Activated naive CD4-positive, alpha-beta T cell treated with Interleukin-2 at 50 U/mL for 16 hours (primary cell): Measurements from ENCODE around the gene ROM1.
A peak's percentile ranks its signal among the peaks of the same experiment; 100 is the strongest.
"Not testable (repeated sequence)": the region's sequence is repeated elsewhere in the genome, so short reads cannot be mapped to it uniquely, and the experiment has no call there.

Source experiments
- DNase-seq: peaks from one replicate; pipeline ENCODE4 v3.0.0-alpha.2; 2020

The ROM1 gene, protein sequence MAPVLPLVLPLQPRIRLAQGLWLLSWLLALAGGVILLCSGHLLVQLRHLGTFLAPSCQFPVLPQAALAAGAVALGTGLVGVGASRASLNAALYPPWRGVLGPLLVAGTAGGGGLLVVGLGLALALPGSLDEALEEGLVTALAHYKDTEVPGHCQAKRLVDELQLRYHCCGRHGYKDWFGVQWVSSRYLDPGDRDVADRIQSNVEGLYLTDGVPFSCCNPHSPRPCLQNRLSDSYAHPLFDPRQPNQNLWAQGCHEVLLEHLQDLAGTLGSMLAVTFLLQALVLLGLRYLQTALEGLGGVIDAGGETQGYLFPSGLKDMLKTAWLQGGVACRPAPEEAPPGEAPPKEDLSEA

DNA sequence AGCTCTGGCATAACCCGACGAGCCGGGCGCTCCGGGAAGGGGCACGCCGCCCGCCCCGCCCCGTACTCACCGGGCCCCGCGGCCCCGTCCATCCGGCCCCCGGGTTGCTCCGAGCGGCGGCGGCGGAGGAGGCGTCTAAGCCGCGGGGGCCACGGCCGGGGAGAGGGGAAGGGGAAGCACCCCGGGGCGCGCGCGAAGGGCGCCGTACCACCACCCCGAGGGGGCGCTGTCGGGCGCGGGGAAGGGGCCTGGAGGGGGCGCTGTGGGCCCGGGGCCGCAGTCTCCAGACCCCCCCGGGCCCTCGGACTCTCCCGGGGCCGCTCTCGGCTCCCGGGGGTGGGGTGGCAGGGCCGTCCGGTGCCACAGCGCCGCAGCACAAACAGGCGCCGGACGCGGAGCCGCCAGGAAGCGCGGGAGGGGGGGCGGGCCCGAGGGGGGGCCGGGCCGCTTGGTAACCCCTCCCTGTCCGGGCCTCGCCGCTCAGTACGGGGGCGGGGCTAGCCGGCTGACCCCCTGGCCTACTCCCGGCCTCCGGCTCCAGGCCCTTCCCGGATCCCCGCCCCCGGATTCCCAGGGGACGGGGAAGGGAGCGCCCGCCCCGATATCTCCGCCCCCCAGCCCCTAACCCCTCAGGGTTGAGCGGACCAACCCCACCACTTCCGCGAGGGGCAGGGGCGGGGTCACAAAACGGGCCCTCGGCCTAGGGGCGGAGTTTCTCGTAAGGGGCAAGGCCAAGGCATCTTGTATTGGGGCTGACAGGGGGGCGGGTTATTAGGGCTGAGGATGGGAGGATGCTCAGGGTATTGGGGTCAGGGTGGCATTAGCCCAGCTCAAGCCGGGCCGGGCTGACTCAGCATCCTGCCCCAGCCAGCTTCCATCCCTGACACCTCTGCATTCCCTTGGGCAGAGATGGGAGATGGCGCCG lies at the start of gene ROM1, which contains the start of gene EML3:
ROM1 (plus strand) TSS at position 892 of the 925 bp plus-strand sequence; CDS start at position 917, 25 bp downstream.
EML3 (minus strand) TSS at position 410 of the 925 bp plus-strand sequence; CDS start at position 92, 318 bp downstream.
- peak; percentile 89 for DNase-seq

DNA sequence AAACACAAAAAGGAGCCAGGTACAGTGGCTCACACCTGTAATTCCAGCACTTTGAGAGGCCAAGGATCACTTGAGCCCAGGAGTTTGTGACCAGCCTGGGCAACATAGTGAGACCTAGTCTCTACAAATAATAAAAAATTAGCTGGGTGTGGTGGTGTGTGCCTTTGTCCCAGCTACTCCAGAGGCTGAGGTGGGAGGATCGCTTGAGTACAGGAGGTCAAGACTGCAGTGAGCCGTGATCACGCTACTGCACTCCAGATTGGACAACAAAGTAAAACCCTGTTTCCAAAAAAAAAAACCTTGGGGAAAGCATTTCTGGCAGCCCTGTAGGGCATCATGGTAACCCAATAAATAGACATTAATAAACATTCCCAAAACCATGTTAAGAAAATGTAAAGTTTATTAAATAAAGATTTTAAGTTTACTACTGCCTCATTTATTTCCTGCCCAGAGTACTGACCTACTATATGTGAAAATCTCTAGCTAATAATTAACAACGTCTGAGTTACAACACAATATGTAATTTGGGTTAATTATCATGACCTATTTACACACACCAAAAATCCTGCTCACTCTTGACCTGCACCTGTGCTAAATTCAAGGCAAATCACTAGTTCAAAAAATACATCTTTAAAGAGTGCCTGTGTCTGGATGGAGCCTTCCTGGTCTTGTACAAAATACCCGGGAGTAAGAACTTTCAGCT lies 47.8 kb upstream of the ROM1 start:
- DNase-seq, result no peak

GRCh38 chr11:62566247-62566646 lies 46.8 kb upstream of the ROM1 start:
- DNase-seq, result no peak

GRCh38 chr11:62567018-62567633 lies 45.9 kb upstream of the ROM1 start:
- no peak for DNase-seq

GRCh38 chr11:62569611-62570010 lies 43.4 kb upstream of the ROM1 start:
- DNase-seq, result no peak

DNA sequence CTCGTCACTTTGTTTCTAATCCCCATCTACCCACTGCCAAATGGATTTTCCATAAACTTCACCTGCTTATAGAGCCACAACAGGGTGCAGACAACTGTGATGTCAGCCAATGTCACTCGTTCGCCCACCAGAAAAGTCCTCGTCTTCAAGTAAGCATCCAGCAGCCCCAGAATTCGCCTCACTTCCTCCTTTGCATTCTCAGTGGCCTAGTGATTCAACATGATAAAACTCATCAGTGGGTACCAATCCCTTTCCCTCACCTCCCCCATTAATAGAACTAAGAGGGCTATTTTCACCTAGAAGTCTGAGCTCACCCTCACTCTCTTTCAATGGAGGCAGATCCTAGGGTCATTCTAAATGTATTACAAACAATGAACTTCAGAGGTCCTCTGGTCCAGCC lies 42.2 kb upstream of the ROM1 start:
- DNase-seq, result not testable (repeated sequence)

DNA sequence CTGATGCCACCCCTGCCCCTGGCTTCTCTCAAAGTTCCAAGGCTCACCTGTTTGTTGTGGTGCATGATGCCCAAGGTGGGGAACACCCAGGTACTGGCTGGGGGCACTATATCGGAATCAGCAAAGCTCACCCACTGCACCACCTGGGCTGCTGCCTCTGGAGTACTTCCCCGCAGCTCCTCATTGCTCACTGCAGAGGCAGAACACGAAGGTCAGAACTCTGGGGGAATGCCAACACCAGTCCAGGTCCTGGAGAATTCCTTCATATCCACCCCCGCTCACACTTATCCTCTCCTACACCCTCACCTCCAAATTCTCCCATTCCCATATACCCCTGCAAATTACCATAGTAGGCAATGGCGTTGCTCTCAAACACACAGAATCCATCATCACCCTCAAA lies 41.6 kb upstream of the ROM1 start:
- not testable (repeated sequence) for DNase-seq

- no peak for DNase-seq
Observed at GRCh38 chr11:62572431-62572830, 40.6 kb upstream of the ROM1 start.

DNA sequence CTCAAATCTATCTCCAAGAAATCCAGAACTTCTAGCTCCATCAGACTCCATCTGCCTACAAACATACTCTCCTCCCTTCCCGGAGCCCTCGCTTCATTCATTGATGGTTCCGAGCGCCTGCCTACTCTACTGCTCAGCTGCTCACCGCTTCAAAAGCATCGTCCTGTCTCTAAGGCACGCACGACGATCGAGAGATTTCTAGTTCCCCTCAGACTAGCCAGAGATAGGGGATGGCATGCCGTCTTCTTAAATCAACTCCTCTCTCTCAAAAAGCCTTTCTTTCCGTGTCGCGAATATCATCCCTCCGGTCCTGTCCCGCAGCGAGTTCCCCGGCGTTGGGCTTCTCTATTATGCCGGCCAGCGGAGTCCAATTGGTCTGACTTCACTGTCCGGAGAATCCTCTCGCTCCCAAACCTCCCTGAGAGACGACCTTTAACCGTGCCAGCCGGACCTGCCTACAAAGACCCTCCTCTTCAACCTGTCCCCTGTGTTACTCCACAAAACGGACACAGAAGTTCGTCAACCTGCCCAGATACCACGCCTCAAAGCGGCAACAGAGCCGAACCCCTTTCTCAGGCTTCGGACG lies 40.0 kb upstream of the ROM1 start:
- peak; percentile 39 for DNase-seq

GRCh38 chr11:62573592-62574362 lies 39.3 kb upstream of the ROM1 start, which contains the start of gene EEF1G:
Gene EEF1G, minus strand, starts transcription at chr11:62573891. Its CDS starts 49 bp downstream, at chr11:62573842.
- peak; percentile 98 for DNase-seq

DNA sequence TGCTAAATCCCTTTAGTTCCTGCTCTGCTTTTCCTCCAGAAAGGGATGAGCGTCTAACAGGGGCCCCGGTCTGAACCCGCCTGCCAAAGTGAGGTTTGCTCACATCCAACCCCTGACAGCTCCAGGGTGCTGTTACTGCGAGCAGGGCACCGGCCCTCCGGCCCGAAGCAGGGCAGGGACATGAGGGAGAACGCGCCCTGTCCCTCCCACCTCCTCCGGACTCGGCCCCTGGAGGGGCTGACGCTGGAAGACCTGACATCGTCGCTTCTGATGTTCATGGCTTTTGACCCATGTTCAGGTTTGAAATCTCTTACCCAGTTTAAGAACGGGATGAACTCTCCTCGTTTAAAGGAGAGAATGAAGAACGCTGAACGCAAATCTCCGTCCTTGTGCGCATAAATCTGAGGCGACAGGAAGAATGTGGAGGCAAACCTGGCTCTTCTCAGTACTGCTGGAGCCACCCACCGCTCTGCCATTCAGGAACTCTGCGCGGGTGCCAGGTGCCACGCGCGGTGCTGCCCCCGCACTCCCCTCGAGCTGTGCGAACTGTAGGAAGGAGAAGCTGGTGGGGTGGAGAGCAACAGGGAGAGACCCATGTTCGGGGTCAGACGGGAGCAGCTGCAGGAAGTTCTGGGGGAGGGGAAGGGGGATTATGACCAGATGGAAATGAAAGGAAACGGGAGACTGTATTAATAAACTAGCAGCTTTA lies 38.5 kb upstream of the ROM1 start:
- no peak for DNase-seq

GRCh38 chr11:62575156-62575555 lies 37.9 kb upstream of the ROM1 start:
- DNase-seq, result no peak

- no peak for DNase-seq
Observed at GRCh38 chr11:62575837-62576236, 37.2 kb upstream of the ROM1 start.

- DNase-seq, result no peak
Observed at GRCh38 chr11:62577046-62577714, 35.9 kb upstream of the ROM1 start.

DNA sequence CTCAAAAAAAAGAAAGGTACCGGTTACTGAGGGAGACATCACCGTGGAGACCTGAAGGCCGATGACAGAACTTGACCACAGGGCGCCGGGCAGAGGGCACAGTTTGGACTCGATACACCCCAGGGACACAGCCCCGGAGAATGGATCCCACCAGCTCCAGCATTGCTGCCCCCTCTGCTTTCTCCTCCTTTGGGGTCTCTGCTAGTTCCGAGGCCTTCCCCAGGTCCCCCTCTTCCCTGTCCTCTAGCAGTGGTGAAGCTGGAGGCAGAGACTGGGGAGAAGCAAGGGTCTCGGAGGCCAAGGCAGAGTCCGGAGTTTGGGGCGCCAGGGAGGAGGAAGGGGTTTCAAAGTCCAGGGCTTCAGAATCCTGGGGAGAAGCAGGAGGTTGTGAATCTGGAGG lies 34.5 kb upstream of the ROM1 start:
- DNase-seq, result no peak

DNA sequence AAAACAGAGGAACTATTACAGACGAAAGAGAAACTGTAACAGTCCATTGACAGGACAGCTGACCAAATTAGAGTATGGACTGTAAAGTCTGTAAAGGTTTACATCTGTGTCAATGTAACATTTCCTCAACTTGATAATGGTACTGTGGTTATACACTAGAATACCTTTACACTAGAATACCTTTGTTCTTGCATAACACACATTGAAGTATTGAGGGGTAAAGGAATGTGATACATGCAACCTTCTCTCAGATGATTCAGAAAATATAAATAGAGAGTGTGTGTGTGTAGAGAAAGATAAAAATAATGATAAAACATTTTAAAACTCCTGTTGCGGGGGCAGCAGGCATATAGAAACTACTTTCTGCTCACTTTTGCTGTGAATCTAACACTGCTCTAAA lies 33.8 kb upstream of the ROM1 start:
- no peak for DNase-seq

GRCh38 chr11:62580959-62581715 lies 31.9 kb upstream of the ROM1 start:
- no peak for DNase-seq

DNA sequence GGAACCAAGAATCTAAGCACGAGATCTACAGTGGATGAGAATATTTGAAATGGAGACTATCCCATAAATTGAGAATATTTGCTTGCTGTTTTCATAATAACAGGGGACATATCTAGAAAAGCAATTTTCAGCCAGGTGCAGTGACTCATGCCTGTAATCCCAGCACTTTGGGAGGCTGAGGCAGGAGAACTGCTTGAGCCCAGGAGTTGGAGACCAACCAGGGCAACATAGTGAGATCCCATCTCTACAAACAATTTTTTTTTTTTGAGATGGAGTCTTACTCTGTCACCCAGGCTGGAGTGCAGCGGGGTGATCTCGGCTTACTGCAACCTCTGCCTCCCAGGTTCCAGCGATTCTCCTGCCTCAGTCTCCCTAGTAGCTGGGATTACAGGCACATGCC lies 31.3 kb upstream of the ROM1 start:
- not testable (repeated sequence) for DNase-seq

GRCh38 chr11:62585356-62585755 lies 27.7 kb upstream of the ROM1 start:
- DNase-seq, result not testable (repeated sequence)
